PC-9 (cell line): ENCODE results near the gene CYLD.

Source experiments
- CTCF ChIP-seq: fragments of 200-600 bp; sonication (generic); conservative IDR thresholded peaks from 2 replicates; pipeline ENCODE4 v1.6.1; 2017; ENCODE audit warnings: mixed run types, antibody characterized with exemption, mild to moderate bottlenecking, moderate library complexity
- EZH2 ChIP-seq: fragments of 200-600 bp; sonication (generic); IDR thresholded peaks from 2 replicates; pipeline ENCODE4 v1.8.0; 2017; ENCODE audit warnings: antibody characterized with exemption, low read depth

- TF ChIP-seq CTCF (no peak), EZH2 (no peak)
These were observed 71.1 kb downstream of the CYLD start for GRCh38 chr16:50812876-50813466.
